Hepatocyte (in vitro differentiated cells): ENCODE data around the gene CDCA7L. TPM values are rescaled to one million over a fixed set of nuclear protein-coding genes. Genes with fewer than 3 reads are reported as not detected.

Source experiments
- DNase-seq: peaks from one replicate; pipeline ENCODE4 v3.0.0-alpha.2; 2016; ENCODE audit warnings: low spot score
- H2AFZ ChIP-seq: fragments of 200-600 bp; sonication (generic); 2 replicates; pipeline ENCODE4 v1.6.0; 2016; ENCODE audit warnings: antibody characterized with exemption, mild to moderate bottlenecking
- H3K27ac ChIP-seq: fragments of 200-600 bp; sonication (generic); 2 replicates; pipeline ENCODE4 v1.5.1; 2016; ENCODE audit warnings: mild to moderate bottlenecking
- H3K27me3 ChIP-seq: fragments of 200-600 bp; sonication (generic); 2 replicates; pipeline ENCODE4 v1.6.1; 2016
- H3K36me3 ChIP-seq: fragments of 200-600 bp; sonication (generic); replicated peaks from 2 replicates; pipeline ENCODE4 v1.5.1; 2016; ENCODE audit warnings: low read depth; ENCODE audit not compliant: insufficient read depth
- H3K4me1 ChIP-seq: fragments of 200-600 bp; sonication (generic); 2 replicates; pipeline ENCODE4 v1.5.1; 2016; ENCODE audit warnings: mild to moderate bottlenecking, moderate library complexity; ENCODE audit not compliant: insufficient read depth
- H3K4me2 ChIP-seq: fragments of 200-600 bp; sonication (generic); 2 replicates; pipeline ENCODE4 v1.6.0; 2016
- H3K4me3 ChIP-seq: fragments of 200-600 bp; sonication (generic); 2 replicates; pipeline ENCODE4 v1.5.1; 2016; ENCODE audit warnings: mild to moderate bottlenecking
- H3K79me2 ChIP-seq: fragments of 200-600 bp; sonication (generic); 2 replicates; pipeline ENCODE4 v1.6.0; 2017; ENCODE audit warnings: mild to moderate bottlenecking
- H3K9me2 ChIP-seq: fragments of 200-600 bp; sonication (generic); replicated peaks from 2 replicates; pipeline ENCODE4 v1.6.0; 2017; ENCODE audit warnings: mild to moderate bottlenecking; ENCODE audit not compliant: insufficient read depth
- H3K9me3 ChIP-seq: fragments of 200-600 bp; sonication (generic); 2 replicates; pipeline ENCODE4 v1.5.1; 2016; ENCODE audit warnings: low read depth, mild to moderate bottlenecking
- H4K20me1 ChIP-seq: fragments of 200-600 bp; sonication (generic); 2 replicates; pipeline ENCODE4 v1.6.0; 2016; ENCODE audit warnings: mild to moderate bottlenecking; ENCODE audit not compliant: insufficient read depth, poor library complexity, severe bottlenecking
- CTCF ChIP-seq: fragments of 200-600 bp; sonication (generic); IDR thresholded peaks from 2 replicates; pipeline ENCODE4 v1.5.1; 2016; ENCODE audit warnings: antibody characterized with exemption, mild to moderate bottlenecking; ENCODE audit not compliant: poor library complexity
- EZH2 ChIP-seq: fragments of 200-600 bp; sonication (generic); IDR thresholded peaks from 2 replicates; pipeline ENCODE4 v1.6.1; 2016; ENCODE audit warnings: antibody characterized with exemption, mild to moderate bottlenecking, borderline replicate concordance
- EZH2phosphoT487 ChIP-seq: fragments of 200-600 bp; sonication (generic); IDR thresholded peaks from one replicate; pipeline ENCODE4 v1.6.1; 2018; ENCODE audit warnings: antibody characterized with exemption, mild to moderate bottlenecking, low read depth, moderate library complexity; ENCODE audit not compliant: unreplicated experiment, severe bottlenecking
- WGBS: methylation state at CpG from one replicate; pipeline ENCODE4 v1.1.6; 2016; ENCODE audit warnings: low lambda C conversion rate; ENCODE audit errors: missing lambda C conversion rate; 5-methylcytosine and 5-hydroxymethylcytosine counted together
- polyA plus RNA-seq: library from polyadenylated mRNA; unstranded; fragments of >200 nt; fragmentation: Nextera tagmentation; extraction: Ambion mirVana; gene quantifications from 2 replicates; pipeline ENCODE4 v1.2.1, GENCODE V29; 2016
- total RNA-seq: library from RNA; depleted of rRNA; stranded (reverse); fragments of >200 nt; gene quantifications from 2 replicates; pipeline ENCODE4 v1.2.3, GENCODE V29; 2014

CDCA7L gene
- total and polyA plus RNA-seq, 2 experiments from 2014 or later, result 4.5 to 13.0 TPM

DNA sequence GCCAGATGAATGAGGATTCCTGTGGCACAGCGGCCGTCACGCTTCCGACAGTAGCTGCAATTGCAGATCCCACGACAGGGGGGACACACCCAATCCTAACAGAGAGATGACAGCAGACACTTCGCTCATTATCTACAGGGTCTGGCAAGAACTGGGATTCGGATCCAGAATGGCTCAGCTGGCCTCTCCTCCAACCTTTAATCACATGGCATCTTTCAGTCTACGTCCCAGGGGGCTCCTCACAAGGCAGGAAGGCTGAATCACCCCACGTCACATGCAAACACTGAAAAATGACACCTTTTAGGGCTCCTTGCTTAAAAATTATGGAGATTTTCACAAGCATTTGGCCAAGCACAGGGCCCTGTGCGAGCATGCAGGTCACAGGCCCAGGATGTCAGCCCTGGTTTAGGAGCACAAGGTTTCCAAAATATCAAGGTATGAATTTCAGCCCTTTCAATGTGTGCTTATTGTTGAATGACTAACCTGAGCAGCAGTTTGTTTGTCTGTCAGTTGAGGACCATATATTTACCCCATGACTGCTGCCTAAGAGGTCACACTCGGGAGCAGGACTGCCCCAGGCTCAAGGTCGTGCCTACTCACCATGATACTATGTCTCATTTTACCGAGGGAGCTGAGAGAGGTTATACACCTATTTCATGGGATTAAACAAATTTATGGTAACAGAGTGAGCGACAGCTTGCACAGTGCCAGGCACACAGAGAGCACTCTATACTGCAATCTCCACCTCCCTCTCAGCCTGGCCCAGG is 42.5 kb downstream of the CDCA7L start:
- no peak for DNase-seq
- Histone ChIP-seq H3K36me3 (no peaks in the 10 kb centered on the region), H3K4me2 (no peak overlapping the region), H3K79me2 (no peaks in the 10 kb centered on the region), H3K4me1 (no peaks in the 10 kb centered on the region), H3K9me3 (no peaks in the 10 kb centered on the region), H2AFZ (no peak overlapping the region), H3K9me2 (no peaks in the 10 kb centered on the region), H3K4me3 (no peak overlapping the region), H3K27me3 (no peaks in the 10 kb centered on the region), H4K20me1 (no peaks in the 10 kb centered on the region), H3K27ac (no peak overlapping the region)
- 94% methylated on average over 14 of the region's 14 CpGs for WGBS
- TF ChIP-seq CTCF, result no peak
- no peak for TF ChIP-seq EZH2
- no peak for TF ChIP-seq EZH2phosphoT487

GRCh38 chr7:21902240-21902639 is 43.5 kb downstream of the CDCA7L start:
- Histone ChIP-seq H3K27me3 (no peaks in the 10 kb centered on the region), H3K9me2 (no peaks in the 10 kb centered on the region), H3K4me1 (no peaks in the 10 kb centered on the region), H3K36me3 (no peaks in the 10 kb centered on the region), H3K4me2 (no peak overlapping the region), H3K27ac (no peak overlapping the region), H3K4me3 (no peak overlapping the region), H3K9me3 (no peaks in the 10 kb centered on the region), H2AFZ (no peak overlapping the region), H3K79me2 (no peaks in the 10 kb centered on the region), H4K20me1 (no peaks in the 10 kb centered on the region)
- no peak for DNase-seq
- 79% methylated on average over 5 of the region's 5 CpGs for WGBS
- no peak for TF ChIP-seq EZH2phosphoT487
- no peak for TF ChIP-seq EZH2
- no peak for TF ChIP-seq CTCF

DNA sequence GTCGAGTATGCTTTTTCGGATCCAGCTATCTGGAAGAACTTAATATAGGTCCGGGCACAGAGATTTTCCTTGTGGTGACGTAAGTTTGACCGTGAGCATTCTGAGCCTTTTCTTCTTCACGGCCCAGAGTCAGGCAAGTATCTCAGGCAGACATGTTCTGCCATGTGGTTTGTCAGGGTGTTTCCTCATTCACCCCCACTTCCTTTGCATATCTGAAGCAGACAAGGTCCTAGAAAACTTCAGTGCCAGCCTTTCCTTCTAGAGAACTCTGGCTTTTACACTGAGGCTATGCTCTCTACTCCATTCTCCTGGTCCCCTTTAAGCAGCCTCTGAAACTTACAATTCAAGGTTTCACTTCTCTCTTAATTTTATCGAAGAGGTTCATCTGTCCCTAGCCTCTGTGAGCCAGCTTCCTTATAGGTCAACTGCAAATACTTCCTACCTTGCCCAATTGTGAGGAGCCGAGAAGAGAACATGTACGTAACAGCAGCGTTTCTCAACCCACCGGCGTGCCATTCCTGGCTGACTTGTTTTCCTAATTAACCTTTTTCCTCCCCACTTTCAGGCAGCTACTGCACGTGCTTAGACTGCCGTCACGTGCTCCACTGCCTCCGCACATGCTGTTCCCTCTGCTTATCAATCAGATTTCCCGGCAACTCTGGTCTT is 47.3 kb downstream of the CDCA7L start:
- H3K9me2 ChIP-seq, result no peaks in the 10 kb centered on the region
- H3K27me3 ChIP-seq, result no peaks in the 10 kb centered on the region
- TF ChIP-seq EZH2 (no peak), EZH2phosphoT487 (no peak), CTCF (no peak)
- no peaks in the 10 kb centered on the region for H4K20me1 ChIP-seq
- no peak overlapping the region for H3K27ac ChIP-seq
- H3K4me2 ChIP-seq, result no peak overlapping the region
- H3K79me2 ChIP-seq, result no peaks in the 10 kb centered on the region
- no peaks in the 10 kb centered on the region for H3K9me3 ChIP-seq
- H3K4me1 ChIP-seq, result no peaks in the 10 kb centered on the region
- WGBS, result 86% methylated on average over 17 of the region's 17 CpGs
- H2AFZ ChIP-seq, result no peak overlapping the region
- DNase-seq, result no peak
- H3K4me3 ChIP-seq, result no peak overlapping the region
- H3K36me3 ChIP-seq, result no peaks in the 10 kb centered on the region
